Measurements from ENCODE around the gene MYL12B.
A peak's percentile ranks its signal among the peaks of the same experiment; 100 is the strongest.
"Not testable (repeated sequence)": the region's sequence is repeated elsewhere in the genome, so short reads cannot be mapped to it uniquely, and the experiment has no call there.

MYL12B gene

GRCh38 chr18:3297025-3297984 lies 35.4 kb downstream of the MYL12B start:
- DNase-seq (ENCODE audit: low spot score): peak; percentile 97

- no peak for DNase-seq (ENCODE audit: low spot score)
Observed at GRCh38 chr18:3304832-3305231, 42.9 kb downstream of the MYL12B start.

- peak; percentile 84 for DNase-seq (ENCODE audit: low spot score)
Observed at GRCh38 chr18:3305354-3305762, 43.4 kb downstream of the MYL12B start.

GRCh38 chr18:3305933-3306332 lies 44.0 kb downstream of the MYL12B start:
- DNase-seq (ENCODE audit: low spot score): no peak

GRCh38 chr18:3306391-3306790 lies 44.5 kb downstream of the MYL12B start:
- DNase-seq (ENCODE audit: low spot score): no peak

- no peak for DNase-seq (ENCODE audit: low spot score)
Observed at GRCh38 chr18:3313685-3314084, 51.8 kb downstream of the MYL12B start.

GRCh38 chr18:3315344-3315743 lies 53.4 kb downstream of the MYL12B start:
- not testable (repeated sequence) for DNase-seq (ENCODE audit: low spot score)

GRCh38 chr18:3319399-3319798 lies 57.5 kb downstream of the MYL12B start:
- DNase-seq (ENCODE audit: low spot score): peak; percentile 48

GRCh38 chr18:3319894-3320454 lies 58.0 kb downstream of the MYL12B start:
- DNase-seq (ENCODE audit: low spot score): no peak

- no peak for DNase-seq (ENCODE audit: low spot score)
Observed at GRCh38 chr18:3321133-3321812, 59.3 kb downstream of the MYL12B start.

- DNase-seq (ENCODE audit: low spot score): no peak
Observed at GRCh38 chr18:3323900-3324299, 62.0 kb downstream of the MYL12B start.

Measured in activated CD4-positive, alpha-beta T cell treated with anti-CD3 and anti-CD28 coated beads, Interleukin-2, Interleukin-4, amounts not matched to agents 100 ng/mL and 50 ng/mL, durations not matched to agents 16 hours and 8 hours (primary cell).